Ovary (tissue), 9 donors: ENCODE data around the gene POLR1E. TPM values are rescaled to one million over a fixed set of nuclear protein-coding genes. Genes with fewer than 3 reads are reported as not detected.

Experiments used
- DNase-seq, 5 donors: peaks; one replicate each; pipeline ENCODE4 v3.0.0-alpha.2; 2019 to 2020
- H3K27ac ChIP-seq, 2 donors: fragments of 200-600 bp; one replicate each; pipeline versions ENCODE4 v1.5.1 to v1.8.0; 2019 to 2022
- H3K27me3 ChIP-seq: fragments of 200-600 bp; one replicate; pipeline ENCODE4 v1.8.0; 2022
- H3K36me3 ChIP-seq: fragments of 200-600 bp; sonication (generic); one replicate; pipeline ENCODE4 v1.5.1; 2019
- H3K4me1 ChIP-seq: one replicate; pipeline ENCODE4 v1.8.1; 2013; ENCODE audit warnings: mild to moderate bottlenecking, moderate library complexity; ENCODE audit not compliant: insufficient read depth
- H3K4me3 ChIP-seq: fragments of 200-600 bp; sonication (generic); one replicate; pipeline ENCODE4 v1.5.1; 2017
- H3K9me3 ChIP-seq, 2 donors: fragments of 200-600 bp in 1 of 2; sonication (generic) in 1 of 2; one replicate each; pipeline versions ENCODE4 v1.5.1 to v1.8.1; 2013 to 2019; ENCODE audit warnings: mild to moderate bottlenecking in 1 of 2, moderate library complexity in 1 of 2
- EP300 ChIP-seq: sonication (generic); formaldehyde crosslinking; IDR thresholded peaks from one replicate; pipeline ENCODE4 v1.6.1; 2017; ENCODE audit warnings: antibody characterized with exemption
- POLR2A ChIP-seq: fragments of 450-650 bp; IDR thresholded peaks from one replicate; pipeline ENCODE4 v1.6.1; 2017; ENCODE audit warnings: antibody characterized with exemption, mild to moderate bottlenecking, moderate library complexity
- WGBS, 3 donors: extraction: QIAGEN DNeasy Blood & Tissue Kit in 1 of 3; methylation state at CpG; one replicate each; pipeline versions ENCODE4 v1.1.5 to v1.1.7; 2013 to 2017; 5-methylcytosine and 5-hydroxymethylcytosine counted together
- intact Hi-C, 4 donors: fragments of 100-400 bp; cut with DNase I; formaldehyde crosslinking; loops; one replicate each; pipeline versions ENCODE4 v1.11.0 to v1.15.1; 2022 to 2023
- polyA plus RNA-seq, 2 donors: library from polyadenylated mRNA; stranded (reverse); fragments of 200-250 nt in 1 of 2; fragments of 350-450 nt in 1 of 2; fragmentation: Illumina TruSeq in 1 of 2; extraction: RNeasy Lipid Tissue Mini Kit (QIAGEN cat#74804) in 1 of 2; gene quantifications; one replicate each; pipeline ENCODE4 v1.2.3, GENCODE V29; 2013 to 2014
- total RNA-seq, 7 donors: library from RNA; depleted of rRNA in 2 of 7; stranded (reverse); fragments of >200 nt in 2 of 7; fragmentation: NEBNext Ultra II Directional in 3 of 7; extraction: Animal tissue kit (Norgen Biotek cat#: 25700) in 3 of 7; gene quantifications; one replicate each; pipeline versions ENCODE4 v1.1.0 to v1.2.4, GENCODE V29; 2016 to 2023
- TF ChIP-seq, protein P1 (sequence below), 3 donors: fragments of 450-650 bp in 2 of 3; fragments of 200-600 bp in 1 of 3; IDR thresholded peaks; one replicate each; pipeline versions ENCODE4 v1.5.1 to v1.8.0; 2016 to 2022; ENCODE audit warnings: antibody characterized with exemption in 3 of 3, mild to moderate bottlenecking in 1 of 3
- donor health status: DM: no; HTN: no; CAD: no; lungs with moderate emphysema.
- donor health status: DM: no; HTN: no; CAD: no.
- donor health status: Bipolar disorder and iron deficiency.
- donor health status: DM: yes; HTN: yes; CAD: no.
- donor health status: DM: no; HTN: no; CAD: no.
- donor health status: DM: yes; HTN: yes; CAD: no.

POLR1E gene
- total and polyA plus RNA-seq, 9 donors = 26.3 to 48.9 (median 39.1) TPM

GRCh38 chr9:37501957-37502596 lies 16.3 kb downstream of the POLR1E start:
- no peak overlapping the region for H3K4me3 ChIP-seq
- no peak overlapping the region for H3K27ac ChIP-seq
- H3K4me1 ChIP-seq = no peaks in the 10 kb centered on the region
- peak in 2 of 5 donors; percentile 22 to 51 for DNase-seq
- H3K36me3 ChIP-seq = no peaks in the 10 kb centered on the region
- WGBS, 3 donors = 11 to 15% (median 11%) methylated on average over 2 of the region's 2 CpGs
- intact Hi-C loops = no loop called here
- H3K9me3 ChIP-seq = no peaks in the 10 kb centered on the region
- no peaks in the 10 kb centered on the region for H3K27me3 ChIP-seq
- TF ChIP-seq EP300 = no peak
- no peak for TF ChIP-seq POLR2A
- TF ChIP-seq, protein P1, sequence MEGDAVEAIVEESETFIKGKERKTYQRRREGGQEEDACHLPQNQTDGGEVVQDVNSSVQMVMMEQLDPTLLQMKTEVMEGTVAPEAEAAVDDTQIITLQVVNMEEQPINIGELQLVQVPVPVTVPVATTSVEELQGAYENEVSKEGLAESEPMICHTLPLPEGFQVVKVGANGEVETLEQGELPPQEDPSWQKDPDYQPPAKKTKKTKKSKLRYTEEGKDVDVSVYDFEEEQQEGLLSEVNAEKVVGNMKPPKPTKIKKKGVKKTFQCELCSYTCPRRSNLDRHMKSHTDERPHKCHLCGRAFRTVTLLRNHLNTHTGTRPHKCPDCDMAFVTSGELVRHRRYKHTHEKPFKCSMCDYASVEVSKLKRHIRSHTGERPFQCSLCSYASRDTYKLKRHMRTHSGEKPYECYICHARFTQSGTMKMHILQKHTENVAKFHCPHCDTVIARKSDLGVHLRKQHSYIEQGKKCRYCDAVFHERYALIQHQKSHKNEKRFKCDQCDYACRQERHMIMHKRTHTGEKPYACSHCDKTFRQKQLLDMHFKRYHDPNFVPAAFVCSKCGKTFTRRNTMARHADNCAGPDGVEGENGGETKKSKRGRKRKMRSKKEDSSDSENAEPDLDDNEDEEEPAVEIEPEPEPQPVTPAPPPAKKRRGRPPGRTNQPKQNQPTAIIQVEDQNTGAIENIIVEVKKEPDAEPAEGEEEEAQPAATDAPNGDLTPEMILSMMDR (IDR thresholded peaks at IDR 0.05) = no peak

GRCh38 chr9:37503736-37504135 lies 18.0 kb downstream of the POLR1E start:
- no peaks in the 10 kb centered on the region for H3K27me3 ChIP-seq
- TF ChIP-seq EP300 = no peak
- TF ChIP-seq POLR2A = no peak
- TF ChIP-seq, protein P1 (IDR thresholded peaks at IDR 0.05) = no peak
- 85 to 98% (median 95%) methylated on average over 3 of the region's 3 CpGs for WGBS, 3 donors
- H3K4me1 ChIP-seq = no peaks in the 10 kb centered on the region
- H3K9me3 ChIP-seq = no peaks in the 10 kb centered on the region
- no peak for DNase-seq
- H3K4me3 ChIP-seq = no peak overlapping the region
- H3K36me3 ChIP-seq = no peaks in the 10 kb centered on the region
- H3K27ac ChIP-seq = no peak overlapping the region
- intact Hi-C loops = no loop called here

DNA sequence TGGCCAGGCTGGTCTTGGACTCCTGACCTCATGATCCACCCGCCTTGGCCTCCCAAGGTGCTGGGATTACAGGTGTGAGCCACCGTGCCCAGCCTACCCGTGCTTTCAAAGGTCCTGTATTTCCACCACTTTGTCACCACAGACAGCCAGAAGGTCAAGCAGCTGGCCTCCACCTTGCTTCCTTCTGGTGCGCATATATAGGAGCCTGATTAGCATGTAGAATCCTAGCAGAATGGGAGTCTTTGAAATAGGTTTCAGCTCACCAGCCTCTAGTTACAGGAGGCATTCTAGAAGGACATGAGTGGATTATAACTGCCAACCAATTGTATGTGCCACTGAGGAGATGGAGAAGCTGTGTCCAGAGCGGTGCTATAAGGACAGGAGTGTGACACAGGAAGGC lies 18.9 kb downstream of the POLR1E start:
- no peak for DNase-seq
- 72 to 91% (median 88%) methylated on average over 5 of the region's 5 CpGs for WGBS, 3 donors
- Histone ChIP-seq H3K4me3 (no peak overlapping the region), H3K27me3 (no peaks in the 10 kb centered on the region), H3K4me1 (no peaks in the 10 kb centered on the region), H3K9me3 (no peaks in the 10 kb centered on the region), H3K27ac (no peak overlapping the region), H3K36me3 (no peaks in the 10 kb centered on the region)
- intact Hi-C loops = no loop called here
- no peak for TF ChIP-seq POLR2A
- TF ChIP-seq, protein P1 (IDR thresholded peaks at IDR 0.05) = no peak
- no peak for TF ChIP-seq EP300

DNA sequence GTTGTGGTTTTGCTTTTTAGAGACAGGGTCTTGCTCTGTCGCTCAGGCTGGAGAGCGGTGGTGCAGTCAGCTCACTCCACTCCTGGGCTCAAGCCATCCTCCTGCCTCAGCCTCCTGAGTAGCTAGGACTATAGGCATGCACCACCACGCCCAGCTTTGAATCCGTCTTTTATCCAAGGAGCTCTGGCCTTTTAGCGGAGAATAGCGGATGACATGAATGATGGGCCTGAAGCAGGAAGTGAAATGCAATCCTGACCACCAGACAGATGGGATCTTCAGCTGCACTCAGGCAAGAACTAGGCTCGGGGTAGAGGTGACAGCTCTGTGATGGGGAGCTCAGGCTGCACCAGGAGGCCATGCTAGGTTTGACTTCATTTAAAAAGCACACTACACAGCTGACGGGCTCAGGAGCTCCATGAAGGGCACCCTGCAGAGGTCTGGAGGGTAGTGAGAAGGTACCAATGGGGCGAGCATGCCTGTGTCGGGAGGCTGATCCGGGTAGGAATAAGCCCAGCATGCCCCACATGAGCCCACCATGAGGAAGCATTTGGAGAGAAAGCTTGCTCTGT lies 21.9 kb downstream of the POLR1E start:
- TF ChIP-seq POLR2A = no peak
- no peak for TF ChIP-seq EP300
- TF ChIP-seq, protein P1 (IDR thresholded peaks at IDR 0.05) = no peak
- Histone ChIP-seq H3K4me1 (no peaks in the 10 kb centered on the region), H3K27me3 (no peaks in the 10 kb centered on the region), H3K4me3 (no peak overlapping the region), H3K9me3 (no peaks in the 10 kb centered on the region), H3K36me3 (no peaks in the 10 kb centered on the region), H3K27ac (no peak overlapping the region)
- DNase-seq = no peak
- 90 to 92% (median 92%) methylated on average over 11 of the region's 11 CpGs for WGBS, 3 donors
- intact Hi-C loops = no loop called here
